DMS79 (cell line): Measurements from ENCODE around the gene DENND4C.
"Not testable (repeated sequence)": the region's sequence is repeated elsewhere in the genome, so short reads cannot be mapped to it uniquely, and the experiment has no call there.

Experiments
- DNase-seq: peaks from one replicate; lab custom pipeline; 2025; lab: John Stamatoyannopoulos, UW

DENND4C gene

GRCh38 chr9:19410195-19410503 is 179.7 kb downstream of the DENND4C start:
- DNase-seq, result no peak

GRCh38 chr9:19410594-19410993 is 180.1 kb downstream of the DENND4C start:
- DNase-seq, result no peak

- no peak for DNase-seq
Measured at GRCh38 chr9:19411316-19411715, 180.8 kb downstream of the DENND4C start.

- not testable (repeated sequence) for DNase-seq
Measured at GRCh38 chr9:19413456-19413855, 183.0 kb downstream of the DENND4C start.

GRCh38 chr9:19416143-19416542 is 185.7 kb downstream of the DENND4C start:
- no peak for DNase-seq

- no peak for DNase-seq
Measured at GRCh38 chr9:19420877-19421276, 190.4 kb downstream of the DENND4C start.
